Urothelium cell line (cell line): ENCODE data around the gene PCDHGA8.
"Not testable (repeated sequence)": the region's sequence is repeated elsewhere in the genome, so short reads cannot be mapped to it uniquely, and the experiment has no call there.

Experiments
- DNase-seq: peaks from one replicate; pipeline ENCODE4 v3.0.0; 2011; ENCODE audit warnings: low spot score, mixed read lengths
- FAIRE-seq: peaks from 2 replicates; lab custom pipeline; 2011; peaks lifted over from hg19 to GRCh38; lab: Jason Lieb, UNC

The PCDHGA8 gene

DNA sequence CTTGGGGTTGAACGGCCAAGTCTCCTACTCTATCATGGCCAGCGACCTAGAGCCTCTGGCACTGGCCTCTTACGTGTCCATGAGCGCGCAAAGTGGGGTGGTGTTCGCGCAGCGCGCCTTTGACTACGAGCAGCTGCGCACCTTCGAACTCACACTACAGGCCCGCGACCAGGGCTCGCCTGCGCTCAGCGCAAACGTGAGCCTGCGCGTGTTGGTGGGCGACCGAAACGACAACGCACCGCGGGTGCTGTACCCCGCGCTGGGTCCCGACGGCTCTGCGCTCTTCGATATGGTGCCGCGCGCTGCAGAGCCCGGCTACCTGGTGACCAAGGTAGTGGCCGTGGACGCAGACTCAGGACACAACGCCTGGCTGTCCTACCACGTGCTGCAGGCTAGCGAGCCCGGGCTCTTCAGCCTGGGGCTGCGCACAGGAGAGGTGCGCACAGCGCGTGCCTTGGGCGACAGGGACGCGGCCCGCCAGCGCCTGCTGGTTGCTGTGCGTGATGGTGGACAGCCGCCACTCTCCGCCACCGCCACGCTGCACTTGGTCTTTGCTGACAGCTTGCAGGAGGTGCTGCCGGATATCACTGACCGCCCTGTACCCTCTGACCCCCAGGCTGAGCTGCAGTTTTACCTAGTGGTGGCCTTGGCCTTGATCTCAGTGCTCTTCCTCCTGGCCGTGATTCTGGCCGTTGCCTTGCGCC is 7.3 kb downstream of the PCDHGA8 start:
- FAIRE-seq, result no peak

DNA sequence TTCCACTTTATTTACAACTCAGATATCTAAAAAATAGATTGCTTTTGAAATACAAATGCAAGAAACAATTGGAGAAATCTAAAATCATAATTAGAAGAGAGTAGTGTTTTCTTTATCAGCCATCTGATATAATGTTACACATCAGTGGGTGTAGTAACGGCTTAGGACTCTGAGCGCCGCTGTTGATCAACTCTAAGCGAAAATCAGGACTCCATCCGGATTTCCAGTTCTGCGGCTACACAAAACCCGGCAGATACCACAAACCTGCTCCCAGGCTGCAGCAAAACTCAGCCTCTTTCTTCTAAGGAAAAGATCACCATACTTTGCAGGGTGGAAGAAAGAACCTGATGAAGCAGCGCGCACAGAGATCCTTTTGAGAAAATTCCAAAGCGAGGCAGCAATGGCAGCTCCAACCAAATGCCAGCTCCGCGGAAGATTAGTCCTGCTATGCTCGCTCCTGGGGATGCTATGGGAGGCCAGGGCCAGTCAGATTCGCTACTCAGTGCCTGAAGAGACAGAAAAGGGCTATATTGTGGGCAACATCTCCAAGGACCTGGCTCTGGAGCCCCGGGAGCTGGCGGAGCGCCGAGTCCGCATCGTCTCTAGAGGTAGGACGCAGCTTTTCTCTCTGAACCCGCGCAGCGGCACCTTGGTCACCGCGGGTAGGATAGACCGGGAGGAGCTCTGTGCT is 10.3 kb downstream of the PCDHGA8 start, which contains the start of gene PCDHGA9:
PCDHGA9 (plus strand) TSS at position 226 of the 691 bp plus-strand sequence; CDS start at position 401, 175 bp downstream.
- DNase-seq (no peak), FAIRE-seq (no peak)

More for the DNA sequence above, 7.3 kb downstream of the PCDHGA8 start:
- no peak for DNase-seq

DNA sequence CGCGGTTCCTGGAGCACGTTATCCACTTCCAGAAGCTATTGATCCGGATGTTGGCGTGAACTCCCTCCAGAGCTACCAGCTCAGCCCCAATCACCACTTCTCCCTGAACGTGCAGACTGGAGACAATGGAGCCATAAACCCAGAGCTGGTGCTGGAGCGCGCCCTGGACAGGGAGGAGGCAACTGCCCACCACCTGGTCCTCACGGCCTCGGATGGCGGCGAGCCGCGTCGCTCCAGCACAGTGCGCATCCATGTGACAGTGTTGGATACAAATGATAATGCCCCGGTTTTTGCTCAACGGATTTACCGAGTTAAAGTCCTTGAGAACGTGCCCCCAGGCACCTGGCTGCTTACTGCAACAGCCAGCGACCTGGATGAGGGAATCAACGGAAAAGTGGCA is 11.0 kb downstream of the PCDHGA8 start:
- DNase-seq (no peak), FAIRE-seq (no peak)

DNA sequence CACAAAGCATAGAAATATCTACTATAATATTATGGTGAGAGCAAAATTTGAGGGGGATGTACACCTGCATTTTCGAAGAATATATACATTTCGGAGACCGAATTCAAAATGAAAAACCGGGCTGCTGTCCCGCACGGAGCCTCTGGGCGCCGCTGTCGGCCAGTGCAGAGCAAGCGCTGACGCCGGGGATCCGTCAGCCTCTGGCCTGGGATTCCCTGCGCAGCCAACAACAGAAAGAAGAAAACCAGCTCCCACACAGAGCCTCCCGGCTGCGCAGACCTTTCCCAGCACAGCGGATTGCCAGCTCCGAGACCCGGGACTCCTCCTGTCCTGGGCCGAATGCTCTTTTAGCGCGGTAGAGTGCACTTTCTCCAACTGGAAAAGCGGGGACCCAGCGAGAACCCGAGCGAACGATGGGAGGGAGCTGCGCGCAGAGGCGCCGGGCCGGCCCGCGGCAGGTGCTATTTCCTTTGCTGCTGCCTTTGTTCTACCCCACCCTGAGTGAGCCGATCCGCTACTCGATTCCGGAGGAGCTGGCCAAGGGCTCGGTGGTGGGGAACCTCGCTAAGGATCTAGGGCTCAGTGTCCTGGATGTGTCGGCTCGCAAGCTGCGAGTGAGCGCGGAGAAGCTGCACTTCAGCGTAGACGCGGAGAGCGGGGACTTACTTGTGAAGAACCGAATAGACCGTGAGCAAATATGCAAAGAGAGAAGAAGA is 15.5 kb downstream of the PCDHGA8 start, which contains the start of gene PCDHGB6:
PCDHGB6 (plus strand) TSS at position 232 of the 716 bp plus-strand sequence; CDS start at position 414, 182 bp downstream.
- not testable (repeated sequence) for DNase-seq, FAIRE-seq

DNA sequence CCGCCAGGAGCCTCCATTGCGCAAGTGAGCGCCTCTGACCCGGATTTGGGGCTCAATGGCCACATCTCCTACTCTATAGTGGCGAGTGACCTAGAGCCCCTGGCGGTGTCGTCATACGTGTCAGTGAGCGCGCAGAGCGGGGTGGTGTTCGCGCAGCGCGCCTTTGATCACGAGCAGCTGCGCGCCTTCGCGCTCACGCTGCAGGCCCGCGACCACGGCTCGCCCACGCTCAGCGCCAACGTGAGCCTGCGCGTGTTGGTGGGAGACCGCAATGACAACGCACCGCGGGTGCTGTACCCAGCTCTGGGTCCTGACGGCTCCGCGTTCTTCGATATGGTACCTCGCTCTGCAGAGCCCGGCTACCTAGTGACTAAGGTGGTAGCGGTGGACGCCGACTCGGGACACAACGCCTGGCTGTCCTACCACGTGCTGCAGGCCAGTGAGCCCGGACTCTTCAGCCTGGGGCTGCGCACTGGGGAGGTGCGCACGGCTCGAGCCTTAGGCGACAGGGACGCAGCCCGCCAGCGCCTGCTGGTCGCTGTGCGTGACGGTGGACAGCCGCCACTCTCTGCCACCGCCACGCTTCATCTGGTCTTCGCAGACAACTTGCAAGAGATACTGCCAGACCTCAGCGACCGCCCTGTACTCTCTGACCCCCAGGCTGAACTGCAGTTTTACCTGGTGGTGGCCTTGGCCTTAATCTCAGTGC is 17.3 kb downstream of the PCDHGA8 start:
- DNase-seq, result no peak
- no peak for FAIRE-seq

DNA sequence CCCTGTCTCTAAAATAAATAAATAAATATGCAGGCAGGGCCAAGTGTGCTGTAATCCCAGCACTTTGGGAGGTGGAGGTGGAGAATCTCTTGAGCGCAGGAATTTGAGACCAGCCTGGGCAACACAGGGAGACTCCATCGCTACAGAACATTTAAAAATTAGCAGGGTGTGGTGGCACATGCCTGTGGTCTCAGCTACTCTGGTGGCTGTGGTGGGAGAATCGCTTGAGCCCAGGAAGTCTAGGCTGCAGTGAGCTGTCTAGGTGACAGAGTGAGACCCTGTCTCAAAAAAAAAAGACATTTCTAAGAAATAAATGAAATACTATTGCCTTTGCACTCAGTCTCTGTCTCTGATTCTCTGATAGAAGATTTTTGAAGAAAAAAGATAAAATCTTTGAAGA is 19.1 kb downstream of the PCDHGA8 start:
- no peak for FAIRE-seq

DNA sequence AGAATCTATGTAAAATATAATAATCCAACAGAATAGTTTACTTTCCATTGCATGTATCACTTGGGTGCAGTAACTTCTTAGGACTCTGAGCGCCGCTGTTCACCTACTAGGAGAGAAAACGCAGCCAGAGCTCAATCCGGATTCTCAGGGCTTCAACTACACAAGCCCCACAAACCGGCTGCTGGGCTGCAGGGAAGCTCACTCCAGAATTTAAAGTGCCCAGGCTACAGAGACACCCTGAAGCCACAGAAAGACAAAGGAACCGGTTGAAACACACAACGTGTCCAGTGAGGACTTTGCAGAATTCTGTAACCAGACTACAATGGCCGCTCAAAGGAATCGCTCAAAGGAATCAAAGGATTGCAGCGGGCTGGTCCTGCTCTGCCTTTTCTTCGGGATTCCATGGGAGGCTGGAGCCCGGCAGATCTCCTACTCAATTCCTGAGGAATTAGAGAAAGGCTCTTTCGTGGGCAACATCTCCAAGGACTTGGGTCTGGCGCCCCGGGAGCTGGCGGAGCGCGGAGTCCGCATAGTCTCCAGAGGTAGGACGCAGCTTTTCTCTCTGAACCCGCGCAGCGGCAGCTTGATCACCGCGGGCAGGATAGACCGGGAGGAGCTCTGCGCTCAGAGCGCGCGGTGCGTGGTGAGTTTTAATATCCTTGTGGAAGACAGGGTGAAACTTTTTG is 20.6 kb downstream of the PCDHGA8 start, which contains the start of gene PCDHGA10:
PCDHGA10 (plus strand) TSS at position 134 of the 686 bp plus-strand sequence; CDS start at position 323, 189 bp downstream.
- DNase-seq, result peak; percentile 24
- FAIRE-seq, result no peak

More for the DNA sequence above, 19.1 kb downstream of the PCDHGA8 start:
- DNase-seq, result no peak

DNA sequence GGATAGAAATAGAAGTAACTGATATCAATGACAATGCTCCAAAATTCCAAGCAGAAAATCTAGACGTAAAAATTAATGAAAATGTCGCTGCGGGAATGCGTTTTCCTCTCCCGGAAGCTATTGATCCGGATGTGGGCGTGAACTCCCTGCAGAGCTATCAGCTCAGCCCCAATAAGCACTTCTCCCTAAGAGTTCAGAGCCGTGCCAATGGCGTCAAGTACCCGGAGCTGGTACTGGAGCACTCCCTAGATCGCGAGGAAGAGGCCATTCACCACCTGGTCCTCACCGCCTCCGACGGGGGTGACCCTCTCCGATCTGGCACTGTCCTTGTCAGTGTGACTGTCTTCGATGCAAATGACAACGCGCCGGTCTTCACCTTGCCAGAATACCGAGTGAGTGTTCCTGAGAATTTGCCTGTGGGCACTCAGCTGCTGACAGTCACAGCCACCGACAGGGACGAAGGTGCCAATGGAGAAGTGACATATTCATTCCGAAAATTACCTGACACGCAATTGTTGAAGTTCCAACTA is 21.2 kb downstream of the PCDHGA8 start:
- FAIRE-seq (no peak), DNase-seq (no peak)

DNA sequence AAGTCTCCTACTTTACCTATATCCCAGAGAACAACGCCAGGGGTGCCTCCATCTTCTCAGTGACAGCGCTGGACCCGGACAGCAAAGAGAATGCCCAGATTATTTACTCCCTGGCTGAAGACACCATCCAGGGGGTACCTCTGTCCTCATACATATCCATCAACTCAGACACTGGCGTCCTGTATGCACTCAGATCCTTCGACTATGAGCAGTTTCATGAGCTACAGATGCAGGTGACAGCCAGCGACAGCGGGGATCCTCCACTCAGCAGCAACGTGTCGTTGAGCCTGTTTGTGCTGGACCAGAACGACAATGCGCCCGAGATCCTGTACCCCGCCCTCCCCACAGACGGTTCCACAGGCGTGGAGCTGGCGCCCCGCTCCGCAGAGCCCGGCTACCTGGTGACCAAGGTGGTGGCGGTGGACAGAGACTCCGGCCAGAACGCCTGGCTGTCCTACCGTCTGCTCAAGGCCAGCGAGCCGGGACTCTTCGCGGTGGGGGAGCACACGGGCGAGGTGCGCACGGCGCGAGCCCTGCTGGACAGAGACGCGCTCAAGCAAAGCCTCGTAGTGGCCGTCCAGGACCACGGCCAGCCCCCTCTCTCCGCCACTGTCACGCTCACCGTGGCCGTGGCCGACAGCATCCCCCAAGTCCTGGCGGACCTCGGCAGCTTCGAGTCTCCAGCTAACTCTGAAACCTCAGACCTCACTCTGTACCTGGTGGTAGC is 22.3 kb downstream of the PCDHGA8 start:
- not testable (repeated sequence) for DNase-seq, FAIRE-seq

DNA sequence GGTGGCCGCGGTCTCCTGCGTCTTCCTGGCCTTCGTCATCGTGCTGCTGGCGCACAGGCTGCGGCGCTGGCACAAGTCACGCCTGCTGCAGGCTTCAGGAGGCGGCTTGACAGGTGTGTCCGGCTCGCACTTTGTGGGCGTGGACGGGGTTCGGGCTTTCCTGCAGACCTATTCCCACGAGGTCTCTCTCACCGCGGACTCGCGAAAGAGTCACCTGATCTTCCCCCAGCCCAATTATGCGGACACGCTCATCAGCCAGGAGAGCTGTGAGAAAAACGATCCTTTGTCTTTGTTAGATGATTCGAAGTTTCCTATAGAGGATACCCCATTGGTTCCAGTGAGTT is 22.8 kb downstream of the PCDHGA8 start:
- FAIRE-seq, DNase-seq: not testable (repeated sequence)

DNA sequence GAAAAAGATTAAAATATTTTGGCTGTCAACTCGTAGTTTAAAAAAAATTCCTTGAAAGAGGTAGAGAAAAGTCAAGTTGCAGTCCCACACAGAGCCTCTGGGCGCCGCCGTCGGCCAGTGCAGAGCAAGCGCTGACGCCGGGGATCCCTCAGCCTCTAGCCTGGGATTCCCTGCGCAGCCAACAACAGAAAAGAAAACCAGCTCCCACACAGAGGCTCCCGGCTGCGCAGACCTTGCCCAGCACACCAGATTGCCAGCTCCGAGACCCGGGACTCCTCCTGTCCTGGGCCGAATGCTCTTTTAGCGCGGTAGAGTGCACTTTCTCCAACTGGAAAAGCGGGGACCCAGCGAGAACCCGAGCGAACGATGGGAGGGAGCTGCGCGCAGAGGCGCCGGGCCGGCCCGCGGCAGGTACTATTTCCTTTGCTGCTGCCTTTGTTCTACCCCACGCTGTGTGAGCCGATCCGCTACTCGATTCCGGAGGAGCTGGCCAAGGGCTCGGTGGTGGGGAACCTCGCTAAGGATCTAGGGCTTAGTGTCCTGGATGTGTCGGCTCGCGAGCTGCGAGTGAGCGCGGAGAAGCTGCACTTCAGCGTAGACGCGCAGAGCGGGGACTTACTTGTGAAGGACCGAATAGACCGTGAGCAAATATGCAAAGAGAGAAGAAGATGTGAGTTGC is 25.2 kb downstream of the PCDHGA8 start, which contains the start of gene PCDHGB7:
PCDHGB7 (plus strand) TSS at position 184 of the 679 bp plus-strand sequence; CDS start at position 367, 183 bp downstream.
- not testable (repeated sequence) for FAIRE-seq, DNase-seq

DNA sequence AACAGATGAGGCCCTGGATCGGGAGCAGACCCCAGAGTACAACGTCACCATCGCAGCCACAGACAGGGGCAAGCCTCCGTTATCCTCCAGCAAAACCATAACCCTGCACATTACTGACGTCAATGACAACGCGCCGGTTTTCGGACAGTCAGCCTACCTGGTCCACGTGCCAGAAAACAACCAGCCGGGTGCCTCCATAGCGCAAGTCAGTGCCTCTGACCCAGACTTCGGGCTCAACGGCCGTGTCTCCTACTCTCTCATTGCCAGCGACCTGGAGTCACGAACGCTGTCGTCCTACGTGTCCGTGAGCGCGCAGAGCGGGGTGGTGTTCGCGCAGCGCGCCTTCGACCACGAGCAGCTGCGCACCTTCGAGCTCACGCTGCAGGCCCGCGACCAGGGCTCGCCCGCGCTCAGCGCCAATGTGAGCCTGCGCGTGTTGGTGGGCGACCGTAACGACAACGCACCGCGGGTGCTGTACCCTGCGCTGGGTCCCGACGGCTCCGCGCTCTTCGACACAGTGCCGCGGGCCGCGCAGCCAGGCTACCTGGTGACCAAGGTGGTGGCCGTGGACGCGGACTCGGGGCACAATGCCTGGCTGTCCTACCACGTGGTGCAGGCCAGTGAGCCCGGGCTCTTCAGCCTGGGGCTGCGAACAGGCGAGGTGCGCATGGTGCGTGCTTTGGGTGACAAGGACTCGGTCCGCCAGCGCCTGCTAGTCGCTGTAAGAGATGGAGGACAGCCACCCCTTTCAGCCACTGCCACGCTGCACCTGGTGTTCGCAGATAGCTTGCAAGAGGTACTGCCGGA is 26.8 kb downstream of the PCDHGA8 start:
- DNase-seq, result no peak
- FAIRE-seq, result no peak

DNA sequence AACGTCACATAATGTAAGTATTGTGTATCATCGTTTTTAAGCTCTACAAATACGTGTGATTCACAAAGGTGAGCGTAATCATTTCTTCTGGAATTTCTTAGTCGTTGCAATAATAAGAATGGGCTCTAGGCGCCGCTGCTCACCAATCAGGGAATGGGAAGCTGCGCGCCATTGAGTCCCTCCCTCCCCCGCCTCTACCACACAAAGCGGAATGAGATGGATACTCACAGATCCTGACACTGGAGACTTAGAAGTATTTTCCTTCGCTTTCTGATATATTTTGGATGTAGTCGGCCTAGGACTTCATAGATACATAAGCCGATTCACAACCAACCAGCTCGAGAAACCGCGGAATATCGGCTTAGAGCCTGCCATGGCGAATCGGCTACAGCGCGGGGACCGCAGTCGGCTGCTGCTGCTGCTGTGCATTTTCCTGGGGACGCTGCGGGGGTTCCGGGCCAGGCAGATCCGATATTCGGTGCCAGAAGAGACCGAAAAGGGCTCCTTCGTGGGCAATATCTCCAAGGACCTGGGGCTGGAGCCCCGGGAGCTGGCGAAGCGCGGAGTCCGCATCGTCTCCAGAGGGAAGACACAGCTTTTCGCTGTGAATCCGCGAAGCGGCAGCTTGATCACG is 28.5 kb downstream of the PCDHGA8 start, which contains the start of gene PCDHGA11:
PCDHGA11 (plus strand) TSS at position 197 of the 634 bp plus-strand sequence; CDS start at position 374, 177 bp downstream.
- FAIRE-seq (no peak), DNase-seq (no peak)

DNA sequence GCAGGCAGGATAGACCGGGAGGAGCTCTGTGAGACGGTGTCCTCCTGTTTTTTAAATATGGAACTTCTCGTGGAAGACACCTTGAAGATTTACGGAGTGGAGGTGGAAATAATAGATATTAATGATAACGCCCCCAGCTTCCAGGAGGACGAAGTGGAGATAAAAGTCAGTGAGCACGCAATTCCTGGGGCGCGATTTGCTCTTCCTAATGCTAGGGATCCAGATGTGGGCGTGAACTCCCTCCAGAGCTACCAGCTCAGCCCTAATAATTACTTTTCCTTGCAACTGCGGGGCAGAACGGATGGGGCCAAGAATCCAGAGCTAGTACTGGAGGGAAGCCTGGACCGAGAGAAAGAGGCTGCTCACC is 29.0 kb downstream of the PCDHGA8 start:
- DNase-seq, result no peak
- no peak for FAIRE-seq

DNA sequence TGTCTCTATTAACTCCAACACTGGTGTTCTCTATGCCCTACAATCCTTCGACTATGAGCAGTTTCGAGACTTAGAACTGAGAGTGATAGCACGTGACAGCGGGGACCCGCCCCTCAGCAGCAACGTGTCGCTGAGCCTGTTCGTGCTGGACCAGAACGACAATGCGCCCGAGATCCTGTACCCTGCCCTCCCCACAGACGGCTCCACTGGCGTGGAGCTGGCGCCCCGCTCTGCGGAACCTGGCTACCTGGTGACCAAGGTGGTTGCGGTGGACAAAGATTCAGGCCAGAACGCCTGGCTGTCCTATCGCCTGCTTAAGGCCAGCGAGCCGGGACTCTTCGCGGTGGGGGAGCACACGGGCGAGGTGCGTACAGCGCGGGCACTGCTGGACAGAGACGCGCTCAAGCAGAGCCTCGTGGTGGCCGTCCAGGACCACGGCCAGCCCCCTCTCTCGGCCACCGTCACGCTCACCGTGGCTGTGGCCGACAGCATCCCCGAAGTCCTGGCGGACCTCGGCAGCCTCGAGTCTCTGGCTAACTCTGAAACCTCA is 30.4 kb downstream of the PCDHGA8 start:
- no peak for FAIRE-seq

DNA sequence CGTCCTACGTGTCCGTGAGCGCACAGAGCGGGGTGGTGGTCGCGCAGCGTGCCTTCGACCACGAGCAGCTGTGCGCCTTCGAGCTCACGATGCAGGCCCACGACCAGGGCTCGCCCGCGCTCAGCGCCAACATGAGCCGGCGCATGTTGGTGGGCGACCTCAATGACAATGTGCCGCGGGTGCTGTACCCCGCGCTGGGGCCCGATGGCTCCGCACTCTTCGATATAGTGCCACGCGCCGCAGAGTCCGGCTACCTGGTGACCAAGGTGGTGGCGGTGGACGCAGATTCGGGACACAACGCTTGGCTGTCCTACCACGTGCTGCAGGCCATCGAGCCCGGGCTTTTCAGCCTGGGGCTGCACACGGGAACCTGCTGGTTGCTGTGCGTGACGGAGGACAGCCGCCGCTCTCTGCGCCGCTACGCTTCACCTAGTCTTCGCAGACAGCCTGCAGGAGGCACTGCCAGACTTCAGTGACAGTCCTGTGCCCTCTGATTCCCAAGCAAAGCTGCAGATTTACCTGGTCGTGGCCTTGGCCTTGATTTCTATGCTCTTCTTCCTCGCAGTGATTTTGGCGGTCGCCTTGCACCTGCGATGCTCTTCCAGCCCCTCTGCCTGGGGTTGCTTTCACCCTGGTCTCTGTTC is 35.5 kb downstream of the PCDHGA8 start:
- DNase-seq, result no peak
- FAIRE-seq, result no peak

More for the DNA sequence above, 30.4 kb downstream of the PCDHGA8 start:
- no peak for DNase-seq
